ENCODE measurements around the gene CHCHD3. TPM values are rescaled to one million over a fixed set of nuclear protein-coding genes. Genes with fewer than 3 reads are reported as not detected.

The CHCHD3 gene
- total and polyA plus RNA-seq, 4 donors: 20.1 to 78.0 (median 46.9) TPM

GRCh38 chr7:132815130-132815529 is 266.8 kb downstream of the CHCHD3 start:
- no peak for DNase-seq
- H3K27ac ChIP-seq (ENCODE audit: low read depth in 1 of 2, low read length in 1 of 2): no peak overlapping the region
- no peak for TF ChIP-seq CTCF (IDR thresholded peaks at IDR 0.05; ENCODE audit: control extremely low read depth, extremely low read depth)
- no peaks in the 10 kb centered on the region for H3K9me3 ChIP-seq (ENCODE audit: control insufficient read depth in 4 of 4, insufficient read depth in 3 of 4, low read length in 3 of 4)
- no peak overlapping the region for H3K9ac ChIP-seq (ENCODE audit: insufficient read depth in 1 of 2, low read length in 2 of 2)
- H3K4me1 ChIP-seq (ENCODE audit: control insufficient read depth in 5 of 5, insufficient read depth in 5 of 5, low read length in 5 of 5): peaks cover 0 to 19% (median 0%) of the 10 kb centered on the region in 5 donors
- H3K27me3 ChIP-seq (ENCODE audit: control insufficient read depth in 3 of 3, insufficient read depth in 3 of 3, low read length in 2 of 3): no peaks in the 10 kb centered on the region
- peaks cover 0 to 6% (median 0%) of the 10 kb centered on the region in 4 donors for H3K36me3 ChIP-seq (ENCODE audit: control insufficient read depth in 4 of 4, insufficient read depth in 4 of 4, low read length in 4 of 4)
- no peak overlapping the region for H3K4me3 ChIP-seq
- ATAC-seq (ENCODE audit: insufficient read depth, low FRiP score): no peak

DNA sequence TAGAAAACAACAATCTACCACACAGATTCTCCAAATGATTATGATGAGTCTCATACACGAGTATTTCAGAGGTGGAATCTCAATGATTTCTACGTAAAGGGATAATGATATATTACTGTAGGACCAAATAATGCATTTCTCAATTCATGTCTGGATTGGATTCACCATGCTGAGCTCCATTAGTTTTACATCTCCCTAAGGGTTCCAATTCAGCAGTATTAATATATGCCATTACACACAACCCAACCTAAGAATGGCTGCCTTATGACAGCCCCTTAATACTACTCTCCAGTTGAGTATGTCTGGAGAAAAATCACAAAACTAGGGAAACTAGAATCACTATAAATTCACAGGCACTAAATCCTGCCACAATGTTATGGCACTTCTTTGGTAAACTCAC is 271.3 kb downstream of the CHCHD3 start:
- Histone ChIP-seq H3K36me3 (ENCODE audit: control insufficient read depth in 4 of 4, insufficient read depth in 4 of 4, low read length in 4 of 4) (peaks cover 0 to 6% (median 0%) of the 10 kb centered on the region in 4 donors), H3K9ac (ENCODE audit: insufficient read depth in 1 of 2, low read length in 2 of 2) (no peak overlapping the region), H3K27ac (ENCODE audit: low read depth in 1 of 2, low read length in 1 of 2) (no peak overlapping the region), H3K9me3 (ENCODE audit: control insufficient read depth in 4 of 4, insufficient read depth in 3 of 4, low read length in 3 of 4) (no peaks in the 10 kb centered on the region), H3K4me1 (ENCODE audit: control insufficient read depth in 5 of 5, insufficient read depth in 5 of 5, low read length in 5 of 5) (peaks cover 0 to 9% (median 0%) of the 10 kb centered on the region in 5 donors), H3K4me3 (no peak overlapping the region), H3K27me3 (ENCODE audit: control insufficient read depth in 3 of 3, insufficient read depth in 3 of 3, low read length in 2 of 3) (no peaks in the 10 kb centered on the region)
- DNase-seq (no peak), ATAC-seq (ENCODE audit: insufficient read depth, low FRiP score) (no peak)
- 98 to 99% methylated on average over 2 of the region's 2 CpGs for WGBS, 2 donors
- TF ChIP-seq CTCF (IDR thresholded peaks at IDR 0.05; ENCODE audit: control extremely low read depth, extremely low read depth): no peak

DNA sequence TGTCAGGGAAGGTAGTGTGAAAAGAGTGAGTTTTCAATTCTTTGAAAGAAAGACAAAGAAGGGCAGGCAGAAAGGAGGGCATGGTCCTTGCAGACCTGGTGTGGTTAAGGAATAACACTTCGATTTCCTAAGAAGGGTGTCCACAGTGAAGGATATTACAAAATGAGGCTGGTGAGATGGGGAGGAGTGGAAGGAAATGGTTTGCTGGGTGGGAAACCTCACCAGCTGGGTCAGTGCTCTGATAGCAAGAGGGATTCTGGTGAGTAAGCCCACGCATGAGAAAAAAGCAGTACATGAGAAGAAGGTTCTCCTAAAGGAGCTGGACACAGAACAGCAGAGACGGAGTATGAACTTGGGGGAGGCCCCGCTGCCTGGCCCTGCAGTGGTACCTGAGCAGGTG is 275.1 kb downstream of the CHCHD3 start:
- Histone ChIP-seq H3K27me3 (ENCODE audit: control insufficient read depth in 3 of 3, insufficient read depth in 3 of 3, low read length in 2 of 3) (no peaks in the 10 kb centered on the region), H3K27ac (ENCODE audit: low read depth in 1 of 2, low read length in 1 of 2) (no peak overlapping the region), H3K4me1 (ENCODE audit: control insufficient read depth in 5 of 5, insufficient read depth in 5 of 5, low read length in 5 of 5) (peaks cover 0 to 10% (median 0%) of the 10 kb centered on the region in 5 donors), H3K9me3 (ENCODE audit: control insufficient read depth in 4 of 4, insufficient read depth in 3 of 4, low read length in 3 of 4) (no peaks in the 10 kb centered on the region), H3K9ac (ENCODE audit: insufficient read depth in 1 of 2, low read length in 2 of 2) (no peak overlapping the region), H3K36me3 (ENCODE audit: control insufficient read depth in 4 of 4, insufficient read depth in 4 of 4, low read length in 4 of 4) (peaks cover 0 to 6% (median 0%) of the 10 kb centered on the region in 4 donors), H3K4me3 (no peak overlapping the region)
- WGBS, 2 donors: 63 to 83% methylated on average over 4 of the region's 4 CpGs
- no peak for TF ChIP-seq CTCF (IDR thresholded peaks at IDR 0.05; ENCODE audit: control extremely low read depth, extremely low read depth)
- DNase-seq: no peak
- ATAC-seq (ENCODE audit: insufficient read depth, low FRiP score): no peak

GRCh38 chr7:132805766-132806165 is 276.1 kb downstream of the CHCHD3 start:
- 51 to 74% methylated on average over 5 of the region's 5 CpGs for WGBS, 2 donors
- no peak overlapping the region for H3K27ac ChIP-seq (ENCODE audit: low read depth in 1 of 2, low read length in 1 of 2)
- H3K9me3 ChIP-seq (ENCODE audit: control insufficient read depth in 4 of 4, insufficient read depth in 3 of 4, low read length in 3 of 4): no peaks in the 10 kb centered on the region
- H3K27me3 ChIP-seq (ENCODE audit: control insufficient read depth in 3 of 3, insufficient read depth in 3 of 3, low read length in 2 of 3): no peaks in the 10 kb centered on the region
- peaks cover 0 to 12% (median 0%) of the 10 kb centered on the region in 5 donors for H3K4me1 ChIP-seq (ENCODE audit: control insufficient read depth in 5 of 5, insufficient read depth in 5 of 5, low read length in 5 of 5)
- ATAC-seq (ENCODE audit: insufficient read depth, low FRiP score) (no peak), DNase-seq (no peak)
- peaks cover 0 to 1% (median 0%) of the 10 kb centered on the region in 4 donors for H3K36me3 ChIP-seq (ENCODE audit: control insufficient read depth in 4 of 4, insufficient read depth in 4 of 4, low read length in 4 of 4)
- H3K9ac ChIP-seq (ENCODE audit: insufficient read depth in 1 of 2, low read length in 2 of 2): no peak overlapping the region
- H3K4me3 ChIP-seq: no peak overlapping the region
- TF ChIP-seq CTCF (IDR thresholded peaks at IDR 0.05; ENCODE audit: control extremely low read depth, extremely low read depth): no peak

Data from lung (tissue), 12 donors.